OCI-LY1 (cell line): ENCODE results near the gene SPOP.

ENCODE experiments used
- H2AFZ ChIP-seq: fragments of 200-600 bp; sonication (generic), shearing (Covaris generic); 2 replicates; pipeline ENCODE4 v1.6.0; 2014; ENCODE audit warnings: antibody characterized with exemption, mild to moderate bottlenecking, low read length
- H3F3A ChIP-seq: fragments of 200-600 bp; sonication (generic), shearing (Covaris generic); 2 replicates; pipeline ENCODE4 v1.6.0; 2014; ENCODE audit warnings: mild to moderate bottlenecking, antibody characterized with exemption, low read length, moderate library complexity; ENCODE audit not compliant: insufficient read depth
- H3K27ac ChIP-seq: fragments of 200-600 bp; sonication (generic); 2 replicates; pipeline ENCODE4 v1.5.1; 2014; ENCODE audit warnings: low read length, mixed run types, mild to moderate bottlenecking, low read depth; ENCODE audit not compliant: poor library complexity, severe bottlenecking
- H3K27me3 ChIP-seq: fragments of 200-600 bp; sonication (generic); 2 replicates; pipeline ENCODE4 v1.6.0; 2014; ENCODE audit warnings: antibody characterized with exemption, mild to moderate bottlenecking, low read length, moderate library complexity; ENCODE audit not compliant: insufficient read depth
- H3K36me3 ChIP-seq: fragments of 200-600 bp; sonication (generic); 2 replicates; pipeline ENCODE4 v1.6.1; 2014; ENCODE audit warnings: mild to moderate bottlenecking, antibody characterized with exemption, low read length, moderate library complexity, mixed read lengths; ENCODE audit not compliant: insufficient read depth
- H3K4me1 ChIP-seq: fragments of 200-600 bp; sonication (generic); 2 replicates; pipeline ENCODE4 v1.5.1; 2014; ENCODE audit warnings: mild to moderate bottlenecking, low read length, moderate library complexity; ENCODE audit not compliant: insufficient read depth, severe bottlenecking
- H3K4me2 ChIP-seq: fragments of 200-600 bp; sonication (generic), shearing (Covaris generic); 2 replicates; pipeline ENCODE4 v1.6.1; 2014; ENCODE audit warnings: low read length
- H3K4me3 ChIP-seq: fragments of 200-600 bp; sonication (generic); 2 replicates; pipeline ENCODE4 v1.5.1; 2014; ENCODE audit warnings: low read length, low read depth, mild to moderate bottlenecking, mixed read lengths; ENCODE audit not compliant: poor library complexity, severe bottlenecking
- H3K79me2 ChIP-seq: fragments of 200-600 bp; shearing (Covaris generic); 2 replicates; pipeline ENCODE4 v1.6.1; 2016; ENCODE audit warnings: mixed run types, low read length, mixed read lengths; ENCODE audit not compliant: insufficient read depth
- H3K9ac ChIP-seq: fragments of 200-600 bp; sonication (generic), shearing (Covaris generic); 2 replicates; pipeline ENCODE4 v1.6.1; 2014; ENCODE audit warnings: mild to moderate bottlenecking, low read length, mixed read lengths
- H3K9me2 ChIP-seq: fragments of 200-600 bp; sonication (generic), shearing (Covaris generic); 2 replicates; pipeline ENCODE4 v1.6.1; 2014; ENCODE audit warnings: low read depth, mild to moderate bottlenecking, low read length, mixed read lengths
- H3K9me3 ChIP-seq: fragments of 200-600 bp; shearing (Covaris generic); 2 replicates; pipeline ENCODE4 v1.6.1; 2014; ENCODE audit warnings: low read length, mixed read lengths
- H4K20me1 ChIP-seq: fragments of 200-600 bp; sonication (generic), shearing (Covaris generic); 2 replicates; pipeline ENCODE4 v1.6.0; 2016; ENCODE audit warnings: mild to moderate bottlenecking, low read length; ENCODE audit not compliant: insufficient read depth
- CTCF ChIP-seq: fragments of 200-600 bp; sonication (generic), shearing (Covaris generic); IDR thresholded peaks from 2 replicates; pipeline ENCODE4 v1.5.1; 2017; ENCODE audit warnings: mild to moderate bottlenecking, antibody characterized with exemption, low read length, moderate library complexity, mixed read lengths
- EZH2 ChIP-seq: fragments of 200-600 bp; sonication (generic), shearing (Covaris generic); IDR thresholded peaks from 2 replicates; pipeline ENCODE4 v1.8.0; 2017; ENCODE audit warnings: borderline replicate concordance, mixed run types, mild to moderate bottlenecking, antibody characterized with exemption, low read length, moderate library complexity, mixed read lengths

The SPOP gene

GRCh38 chr17:49699966-49700575 is 22.2 kb upstream of the SPOP start:
- H3K9ac ChIP-seq: no peak overlapping the region
- no peak overlapping the region for H3K4me2 ChIP-seq
- no peaks in the 10 kb centered on the region for H3K79me2 ChIP-seq
- no peaks in the 10 kb centered on the region for H3K9me3 ChIP-seq
- TF ChIP-seq CTCF (no peak), EZH2 (no peak)
- H3K27ac ChIP-seq: no peak overlapping the region
- peaks cover 53% of the 10 kb centered on the region for H3K36me3 ChIP-seq
- no peaks in the 10 kb centered on the region for H4K20me1 ChIP-seq
- H3F3A ChIP-seq: no peaks in the 10 kb centered on the region
- H3K9me2 ChIP-seq: no peaks in the 10 kb centered on the region
- no peak overlapping the region for H2AFZ ChIP-seq
- no peaks in the 10 kb centered on the region for H3K4me1 ChIP-seq
- H3K27me3 ChIP-seq: no peaks in the 10 kb centered on the region
- no peak overlapping the region for H3K4me3 ChIP-seq

- no peaks in the 10 kb centered on the region for H3K9me2 ChIP-seq
- H3K27ac ChIP-seq: no peak overlapping the region
- H3K9ac ChIP-seq: no peak overlapping the region
- TF ChIP-seq CTCF: no peak
- no peak for TF ChIP-seq EZH2
- no peaks in the 10 kb centered on the region for H3K79me2 ChIP-seq
- H4K20me1 ChIP-seq: no peaks in the 10 kb centered on the region
- H3K4me3 ChIP-seq: no peak overlapping the region
- no peaks in the 10 kb centered on the region for H3K9me3 ChIP-seq
- H3K36me3 ChIP-seq: peaks cover 33% of the 10 kb centered on the region
- H3K27me3 ChIP-seq: no peaks in the 10 kb centered on the region
- H3F3A ChIP-seq: no peaks in the 10 kb centered on the region
- H3K4me1 ChIP-seq: no peaks in the 10 kb centered on the region
- no peak overlapping the region for H2AFZ ChIP-seq
- no peak overlapping the region for H3K4me2 ChIP-seq
Measured at GRCh38 chr17:49698005-49698404, 20.1 kb upstream of the SPOP start.

GRCh38 chr17:49696233-49696761 is 18.4 kb upstream of the SPOP start:
- Histone ChIP-seq H3K79me2 (no peaks in the 10 kb centered on the region), H3K9ac (no peak overlapping the region), H2AFZ (no peak overlapping the region), H3K9me3 (no peaks in the 10 kb centered on the region), H3K36me3 (peaks cover 18% of the 10 kb centered on the region; the same call in 1 of the 2 replicates), H4K20me1 (no peaks in the 10 kb centered on the region), H3K4me1 (no peaks in the 10 kb centered on the region), H3K27ac (no peak overlapping the region), H3K4me2 (no peak overlapping the region), H3K9me2 (no peaks in the 10 kb centered on the region), H3F3A (no peaks in the 10 kb centered on the region), H3K27me3 (no peaks in the 10 kb centered on the region), H3K4me3 (no peak overlapping the region)
- TF ChIP-seq CTCF (no peak), EZH2 (no peak)
